ENCODE measurements around the gene AKR1C8. TPM values are rescaled to one million over a fixed set of nuclear protein-coding genes. Genes with fewer than 3 reads are reported as not detected.

Gene AKR1C8
- total and polyA plus RNA-seq, 2 of the 13 experiments (the other 11 are each of a cell fraction or from before 2014, with no cell fraction given), result 0.12 TPM; not detected in 1

DNA sequence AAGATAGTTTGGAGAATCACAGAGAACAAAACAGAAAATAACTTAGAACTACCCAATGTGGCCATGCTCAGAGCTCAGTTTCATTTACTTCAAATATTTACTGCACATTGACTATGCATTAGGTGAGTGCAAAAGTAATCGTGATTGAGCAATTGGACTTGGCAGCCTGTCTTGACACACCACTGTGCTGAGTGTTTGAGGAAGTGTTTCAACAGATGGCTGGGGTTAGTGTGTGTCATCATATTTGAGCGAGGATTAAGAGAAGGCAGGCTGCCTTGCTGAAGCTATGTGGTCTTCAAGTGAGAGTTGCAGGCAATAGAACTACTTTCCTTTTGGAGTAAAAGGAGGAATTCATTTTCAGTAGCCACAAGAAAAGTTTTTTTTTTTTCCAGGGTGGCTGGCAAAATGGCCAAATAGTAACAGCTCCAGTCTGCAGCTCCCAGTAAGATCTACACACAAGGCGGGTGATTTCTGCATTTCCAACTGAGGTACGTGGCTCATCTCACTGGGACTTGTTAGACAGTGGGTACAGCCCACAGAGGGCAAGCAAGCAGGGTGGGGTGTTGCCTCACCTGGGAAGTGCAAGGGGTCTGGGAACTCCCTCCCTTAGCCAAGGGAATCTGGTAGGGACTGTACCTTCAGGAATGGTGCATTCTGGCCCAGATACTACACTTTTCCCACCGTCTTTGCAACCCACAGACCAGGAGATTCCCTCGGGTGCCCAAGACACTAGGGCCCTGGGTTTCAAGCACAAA lies 49.3 kb upstream of the AKR1C8 start (continued):
- TF ChIP-seq ZNF646 (CRISPR knock-in tag; IDR thresholded peaks at IDR 0.05) (no peak), RORA (CRISPR knock-in tag; IDR thresholded peaks at IDR 0.05) (no peak), ZNF317 (CRISPR knock-in tag; IDR thresholded peaks at IDR 0.05) (no peak), ZNF879 (CRISPR knock-in tag; IDR thresholded peaks at IDR 0.05) (no peak), ZNF687 (CRISPR knock-in tag; IDR thresholded peaks at IDR 0.05) (no peak), DDIT3 (CRISPR knock-in tag; IDR thresholded peaks at IDR 0.05) (no peak), HDAC2 (CRISPR knock-in tag; IDR thresholded peaks at IDR 0.05) (peak; percentile 86), ZNF772 (CRISPR knock-in tag; IDR thresholded peaks at IDR 0.05) (peak; percentile 64; the same call in 1 of the 2 replicates), ARNT (IDR thresholded peaks at IDR 0.05) (no peak), MYNN (CRISPR knock-in tag; IDR thresholded peaks at IDR 0.05; ENCODE audit: low read depth) (no peak), ZNF580 (CRISPR knock-in tag; IDR thresholded peaks at IDR 0.05; ENCODE audit: borderline replicate concordance, low read depth) (no peak), JDP2 (CRISPR knock-in tag; IDR thresholded peaks at IDR 0.05; ENCODE audit: borderline replicate concordance) (no peak), RAD51 (IDR thresholded peaks at IDR 0.05; ENCODE audit: borderline replicate concordance) (no peak)
- TF ChIP-seq, protein P1, sequence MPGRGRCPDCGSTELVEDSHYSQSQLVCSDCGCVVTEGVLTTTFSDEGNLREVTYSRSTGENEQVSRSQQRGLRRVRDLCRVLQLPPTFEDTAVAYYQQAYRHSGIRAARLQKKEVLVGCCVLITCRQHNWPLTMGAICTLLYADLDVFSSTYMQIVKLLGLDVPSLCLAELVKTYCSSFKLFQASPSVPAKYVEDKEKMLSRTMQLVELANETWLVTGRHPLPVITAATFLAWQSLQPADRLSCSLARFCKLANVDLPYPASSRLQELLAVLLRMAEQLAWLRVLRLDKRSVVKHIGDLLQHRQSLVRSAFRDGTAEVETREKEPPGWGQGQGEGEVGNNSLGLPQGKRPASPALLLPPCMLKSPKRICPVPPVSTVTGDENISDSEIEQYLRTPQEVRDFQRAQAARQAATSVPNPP (CRISPR knock-in tag; IDR thresholded peaks at IDR 0.05), result no peak
- TF ChIP-seq, protein P2, sequence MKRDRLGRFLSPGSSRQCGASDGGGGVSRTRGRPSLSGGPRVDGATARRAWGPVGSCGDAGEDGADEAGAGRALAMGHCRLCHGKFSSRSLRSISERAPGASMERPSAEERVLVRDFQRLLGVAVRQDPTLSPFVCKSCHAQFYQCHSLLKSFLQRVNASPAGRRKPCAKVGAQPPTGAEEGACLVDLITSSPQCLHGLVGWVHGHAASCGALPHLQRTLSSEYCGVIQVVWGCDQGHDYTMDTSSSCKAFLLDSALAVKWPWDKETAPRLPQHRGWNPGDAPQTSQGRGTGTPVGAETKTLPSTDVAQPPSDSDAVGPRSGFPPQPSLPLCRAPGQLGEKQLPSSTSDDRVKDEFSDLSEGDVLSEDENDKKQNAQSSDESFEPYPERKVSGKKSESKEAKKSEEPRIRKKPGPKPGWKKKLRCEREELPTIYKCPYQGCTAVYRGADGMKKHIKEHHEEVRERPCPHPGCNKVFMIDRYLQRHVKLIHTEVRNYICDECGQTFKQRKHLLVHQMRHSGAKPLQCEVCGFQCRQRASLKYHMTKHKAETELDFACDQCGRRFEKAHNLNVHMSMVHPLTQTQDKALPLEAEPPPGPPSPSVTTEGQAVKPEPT (CRISPR knock-in tag; IDR thresholded peaks at IDR 0.05; ENCODE audit: low read depth), result no peak

All from HepG2 (cell line).